ENCODE results near the gene ATXN2. TPM values are rescaled to one million over a fixed set of nuclear protein-coding genes. Genes with fewer than 3 reads are reported as not detected.

Gene ATXN2
- total RNA-seq, 1 experiment from 2014 or later: 72.9 TPM

DNA sequence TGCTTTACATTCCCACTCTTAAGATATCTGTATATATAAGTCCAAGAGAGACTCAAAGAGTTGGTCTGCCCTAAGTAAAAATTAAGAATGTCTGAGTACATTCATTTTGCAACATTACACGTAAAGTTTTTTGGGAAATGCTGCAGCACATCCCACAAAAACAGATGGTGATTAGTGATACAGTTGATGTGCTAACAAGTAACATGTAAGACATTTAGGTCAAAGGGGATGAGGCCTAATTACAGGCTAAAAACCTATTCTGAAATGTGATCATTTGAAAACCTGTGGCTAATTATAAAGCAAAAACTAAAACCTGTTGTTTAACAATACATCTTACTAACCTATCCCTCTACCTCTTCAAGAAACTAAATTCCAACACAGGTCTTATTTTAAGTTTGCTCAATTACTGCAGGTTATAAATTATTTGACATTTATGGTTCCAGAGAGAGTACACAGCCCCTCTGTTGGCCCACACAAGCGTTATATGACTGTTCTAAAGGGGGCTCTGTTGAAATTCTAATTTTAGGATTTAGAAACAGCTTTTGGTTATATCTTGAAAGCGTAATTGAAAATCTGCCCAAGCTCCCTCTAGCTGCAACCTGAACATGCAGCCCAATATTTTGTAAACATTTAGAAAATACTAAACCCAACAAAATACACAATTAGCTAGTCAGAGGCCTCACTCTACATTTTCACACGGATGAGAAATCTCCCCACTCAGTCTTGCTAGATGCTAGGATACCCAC, 43.7 kb upstream of the ATXN2 start:
- Mint-ChIP-seq H3K36me3 (ENCODE audit: insufficient read depth in 1 of 3, low read depth in 3 of 3) (peaks cover 16 to 54% (median 39%) of the 10 kb centered on the region in 3 experiments; a peak in 6 of 7 replicates), H3K9me3 (no peaks in the 10 kb centered on the region), H3K27ac (no peak overlapping the region), H3K4me3 (no peak overlapping the region), H3K27me3 (ENCODE audit: low read depth) (no peaks in the 10 kb centered on the region), H3K4me1 (no peaks in the 10 kb centered on the region)
- Histone ChIP-seq H3K18ac (ENCODE audit: insufficient read length, low read depth, low read length) (no peak overlapping the region), H3K79me1 (ENCODE audit: insufficient read depth, low read depth, low read length, poor library complexity, severe bottlenecking) (no peaks in the 10 kb centered on the region), H3K23me2 (ENCODE audit: insufficient read length, low read depth, low read length, poor library complexity, severe bottlenecking) (no peaks in the 10 kb centered on the region), H2BK5ac (ENCODE audit: insufficient read length, low read length) (no peak overlapping the region), H2AK5ac (ENCODE audit: insufficient read length, low read length) (no peak overlapping the region), H2BK12ac (ENCODE audit: insufficient read length, low read depth, low read length) (no peak overlapping the region), H2AFZ (ENCODE audit: low read length) (no peak overlapping the region), H3K9me3 (ENCODE audit: control insufficient read depth, low read depth, low read length) (no peaks in the 10 kb centered on the region), H3K9ac (ENCODE audit: extremely low read depth, insufficient read length, low read length) (no peak overlapping the region), H3K23ac (ENCODE audit: insufficient read length, low read depth, low read length) (no peak overlapping the region), H4K20me1 (ENCODE audit: control insufficient read depth, insufficient read depth, insufficient read length) (no peaks in the 10 kb centered on the region), H3T11ph (ENCODE audit: low read length) (no peak overlapping the region), H2BK15ac (ENCODE audit: low read depth, low read length) (no peak overlapping the region), H4K8ac (replicated peaks; ENCODE audit: insufficient read length, low read depth, low read length) (no peak overlapping the region), H3K4ac (ENCODE audit: low read depth, low read length) (no peak overlapping the region), H3K79me2 (ENCODE audit: insufficient read depth, low read length) (no peaks in the 10 kb centered on the region), H3K4me1 (ENCODE audit: insufficient read depth, low read length) (no peaks in the 10 kb centered on the region), H3K56ac (ENCODE audit: insufficient read length, low read depth, low read length) (no peak overlapping the region), H3K27me3 (ENCODE audit: insufficient read depth, low read length) (no peaks in the 10 kb centered on the region), H3K27ac (ENCODE audit: insufficient read length, low read depth, low read length) (no peak overlapping the region), H2BK120ac (ENCODE audit: low read depth, low read length, poor library complexity, severe bottlenecking) (no peak overlapping the region), H3K14ac (ENCODE audit: insufficient read depth, low read length) (no peak overlapping the region), H4K5ac (ENCODE audit: insufficient read length, low read depth, low read length) (no peak overlapping the region), H4K91ac (ENCODE audit: insufficient read length, low read depth, low read length) (no peak overlapping the region), H2BK20ac (ENCODE audit: low read depth, low read length, poor library complexity, severe bottlenecking) (no peak overlapping the region), H3K4me2 (ENCODE audit: insufficient read depth, insufficient read length, low read length) (no peak overlapping the region)
- no peak for DNase-seq
- no CpG with 5 or more reads among the region's 4 CpGs for WGBS (ENCODE audit: extremely low coverage, insufficient read length, low lambda C conversion rate)
- TF ChIP-seq CTCF (conservative IDR thresholded peaks at IDR 0.05): no peak

Measured in H9 (cell line).